ENCODE data around the gene TRMT11.

Gene TRMT11

DNA sequence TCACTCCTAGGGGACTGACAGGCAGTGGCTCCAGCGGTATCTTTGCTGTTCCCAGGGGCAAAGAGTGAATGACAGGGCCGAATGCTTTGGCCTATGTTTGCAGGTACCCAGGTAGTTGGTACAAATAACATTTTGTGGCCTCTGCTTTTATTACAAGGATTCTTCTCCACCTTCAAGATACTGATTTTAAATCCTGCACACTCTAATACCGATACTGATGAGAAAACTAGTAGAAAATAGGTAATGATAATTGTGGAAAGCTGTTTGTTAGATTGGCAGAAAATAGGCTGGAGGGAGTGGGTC is 29.0 kb upstream of the TRMT11 start:
- no peak for DNase-seq (ENCODE audit: low read depth)
- H3K4me3 ChIP-seq (ENCODE audit: low read length) = peak overlapping the region; percentile 87
- TF ChIP-seq, protein P1, sequence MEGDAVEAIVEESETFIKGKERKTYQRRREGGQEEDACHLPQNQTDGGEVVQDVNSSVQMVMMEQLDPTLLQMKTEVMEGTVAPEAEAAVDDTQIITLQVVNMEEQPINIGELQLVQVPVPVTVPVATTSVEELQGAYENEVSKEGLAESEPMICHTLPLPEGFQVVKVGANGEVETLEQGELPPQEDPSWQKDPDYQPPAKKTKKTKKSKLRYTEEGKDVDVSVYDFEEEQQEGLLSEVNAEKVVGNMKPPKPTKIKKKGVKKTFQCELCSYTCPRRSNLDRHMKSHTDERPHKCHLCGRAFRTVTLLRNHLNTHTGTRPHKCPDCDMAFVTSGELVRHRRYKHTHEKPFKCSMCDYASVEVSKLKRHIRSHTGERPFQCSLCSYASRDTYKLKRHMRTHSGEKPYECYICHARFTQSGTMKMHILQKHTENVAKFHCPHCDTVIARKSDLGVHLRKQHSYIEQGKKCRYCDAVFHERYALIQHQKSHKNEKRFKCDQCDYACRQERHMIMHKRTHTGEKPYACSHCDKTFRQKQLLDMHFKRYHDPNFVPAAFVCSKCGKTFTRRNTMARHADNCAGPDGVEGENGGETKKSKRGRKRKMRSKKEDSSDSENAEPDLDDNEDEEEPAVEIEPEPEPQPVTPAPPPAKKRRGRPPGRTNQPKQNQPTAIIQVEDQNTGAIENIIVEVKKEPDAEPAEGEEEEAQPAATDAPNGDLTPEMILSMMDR (conservative IDR thresholded peaks at IDR 0.05; ENCODE audit: low read length) = no peak

DNA sequence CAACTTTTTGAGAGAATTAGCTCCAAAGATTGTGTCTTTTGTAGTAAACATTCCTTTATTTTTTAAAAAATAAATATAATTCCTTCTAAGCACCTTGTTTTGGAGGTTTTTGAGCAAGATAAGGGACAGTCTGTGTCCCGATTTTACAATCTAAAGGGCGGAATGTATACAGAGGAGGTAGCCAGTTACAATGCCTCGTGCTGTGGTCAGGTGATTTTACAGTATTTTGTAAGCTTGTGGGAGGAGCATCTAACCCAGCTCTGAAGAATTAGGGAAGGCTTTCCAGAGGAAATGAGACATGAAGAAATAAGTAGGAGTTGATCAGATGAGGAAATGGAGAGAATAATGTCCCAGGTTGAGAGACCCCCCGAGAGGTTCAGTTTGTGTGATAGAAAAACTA is 28.5 kb upstream of the TRMT11 start:
- peak overlapping the region; percentile 87 for H3K4me3 ChIP-seq (ENCODE audit: low read length)

DNA sequence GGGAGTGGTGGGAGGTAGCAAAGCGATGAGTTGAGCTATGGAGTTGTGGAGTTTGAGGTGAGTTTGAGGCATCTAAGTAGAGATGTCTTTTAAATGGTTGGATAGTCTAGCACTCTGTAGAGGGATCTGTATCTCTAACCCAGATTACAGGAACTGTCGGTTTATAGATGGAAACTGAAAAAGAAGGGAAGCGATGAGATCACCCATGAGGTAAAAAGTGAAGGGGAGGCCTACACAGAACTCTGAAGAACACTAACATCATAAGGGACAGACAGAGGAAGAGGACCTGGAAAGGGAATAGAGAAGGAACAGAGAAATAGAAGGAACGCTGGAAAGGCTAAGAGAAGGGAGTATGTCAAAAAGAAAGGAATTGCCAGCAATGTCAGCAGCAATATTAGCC is 27.3 kb upstream of the TRMT11 start:
- DNase-seq (ENCODE audit: low read depth) = no peak
- TF ChIP-seq, protein P1 (conservative IDR thresholded peaks at IDR 0.05; ENCODE audit: low read length) = no peak
- no peak overlapping the region for H3K4me3 ChIP-seq (ENCODE audit: low read length)

More for the DNA sequence above, 28.5 kb upstream of the TRMT11 start:
- TF ChIP-seq, protein P1 (conservative IDR thresholded peaks at IDR 0.05; ENCODE audit: low read length) = no peak
- peak; percentile 58 for DNase-seq (ENCODE audit: low read depth)

DNA sequence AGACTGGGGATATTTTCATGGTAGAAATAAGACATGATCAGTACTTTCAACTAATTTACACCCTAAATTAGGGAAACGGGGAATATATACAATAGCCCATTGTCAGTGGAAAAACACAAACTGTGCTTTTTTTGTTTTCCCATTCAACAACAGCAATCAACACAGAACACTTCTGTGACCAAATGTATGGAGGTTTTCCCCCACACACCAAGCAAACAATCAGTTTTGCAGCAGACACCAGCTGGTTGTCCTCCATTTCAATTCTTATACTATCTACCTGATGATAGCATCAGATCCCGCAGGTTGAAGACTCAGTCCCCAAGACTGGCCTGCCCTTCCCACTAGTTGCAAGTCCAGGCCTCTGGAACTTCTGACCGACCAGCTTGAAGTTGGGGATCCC is 25.2 kb upstream of the TRMT11 start:
- no peak for DNase-seq (ENCODE audit: low read depth)
- TF ChIP-seq, protein P1 (conservative IDR thresholded peaks at IDR 0.05; ENCODE audit: low read length) = no peak
- H3K4me3 ChIP-seq (ENCODE audit: low read length) = no peak overlapping the region

DNA sequence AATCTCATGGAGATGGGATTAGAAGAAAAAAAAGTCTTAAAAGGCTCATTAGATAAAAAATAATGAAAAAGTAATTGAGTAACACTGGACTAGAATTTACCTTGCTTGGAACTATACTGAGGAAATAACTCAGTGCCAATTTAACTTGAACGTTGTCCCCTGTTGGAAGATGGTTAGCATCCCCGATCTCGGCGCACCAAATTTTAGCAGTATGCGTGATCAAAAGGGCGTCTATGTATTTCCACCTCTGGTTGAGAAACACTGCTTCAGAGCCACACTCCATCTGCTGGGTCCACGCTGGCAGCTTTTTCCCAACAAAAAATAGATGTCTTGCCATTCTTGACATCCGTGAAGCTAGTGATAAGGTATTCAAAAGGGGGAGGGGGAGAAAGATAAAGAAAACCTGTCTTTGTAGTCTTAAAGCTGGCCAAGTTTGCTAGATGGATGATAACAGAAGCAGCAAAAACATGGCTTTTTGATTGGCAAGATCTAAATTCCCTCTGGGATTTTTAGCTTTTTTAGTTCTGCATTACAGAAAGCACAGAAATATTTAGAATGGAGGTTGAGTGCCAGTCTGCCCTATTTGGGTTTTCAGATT is 23.3 kb upstream of the TRMT11 start:
- TF ChIP-seq, protein P1 (conservative IDR thresholded peaks at IDR 0.05; ENCODE audit: low read length) = no peak
- no peak overlapping the region for H3K4me3 ChIP-seq (ENCODE audit: low read length)
- DNase-seq (ENCODE audit: low read depth) = no peak

DNA sequence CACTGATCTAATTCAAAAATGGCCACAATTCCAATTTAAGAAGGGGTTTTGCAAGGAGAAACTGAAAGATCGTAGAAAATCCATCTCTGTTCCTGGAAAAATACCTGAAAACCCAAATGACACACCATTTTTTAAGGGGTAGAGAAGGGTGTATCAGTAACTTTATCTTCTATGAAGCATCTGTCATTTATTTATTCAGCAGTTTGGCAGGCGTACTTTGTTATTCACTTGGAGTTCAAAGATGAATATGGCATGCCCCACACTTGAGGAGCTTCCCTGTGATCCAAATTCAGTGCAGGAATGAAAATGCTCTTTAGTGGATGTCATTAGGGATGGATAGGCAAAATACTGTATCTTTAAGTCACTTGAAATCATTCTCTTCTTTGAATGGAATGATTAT is 22.5 kb upstream of the TRMT11 start:
- DNase-seq (ENCODE audit: low read depth) = no peak
- no peak overlapping the region for H3K4me3 ChIP-seq (ENCODE audit: low read length)
- TF ChIP-seq, protein P1 (conservative IDR thresholded peaks at IDR 0.05; ENCODE audit: low read length) = no peak

DNA sequence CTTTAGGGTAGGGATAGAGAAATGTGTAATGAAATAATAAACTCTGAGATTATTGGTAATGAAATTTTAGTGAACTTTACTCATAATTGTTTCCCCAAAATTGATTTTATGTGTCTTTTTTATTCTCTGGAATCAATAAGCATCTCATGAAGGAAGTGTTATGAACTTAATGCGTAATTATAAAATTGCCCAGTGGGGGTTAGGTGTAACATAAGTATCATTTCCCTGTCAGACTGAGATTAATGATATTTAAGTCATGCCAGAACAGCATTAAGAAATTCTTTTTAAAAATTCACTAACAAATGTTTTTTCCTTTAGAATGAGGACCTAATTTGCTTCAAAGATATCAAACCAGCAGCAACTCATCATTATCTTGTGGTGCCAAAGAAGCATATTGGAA is 19.8 kb upstream of the TRMT11 start:
- DNase-seq (ENCODE audit: low read depth) = no peak
- TF ChIP-seq, protein P1 (conservative IDR thresholded peaks at IDR 0.05; ENCODE audit: low read length) = no peak
- no peak overlapping the region for H3K4me3 ChIP-seq (ENCODE audit: low read length)

Data from AG10803 (cell line).